Ishikawa (cell line): Measurements from ENCODE around the gene TMEM245.

Source experiments
- CEBPB ChIP-seq: IDR thresholded peaks from 2 replicates; pipeline ENCODE4 v1.6.1; 2012
- EP300 ChIP-seq: IDR thresholded peaks from 2 replicates; pipeline ENCODE4 v1.6.1; 2012; ENCODE audit warnings: borderline replicate concordance
- REST ChIP-seq: IDR thresholded peaks from 2 replicates; pipeline ENCODE4 v1.6.1; 2012; ENCODE audit warnings: low read depth, mild to moderate bottlenecking
- TCF12 ChIP-seq: IDR thresholded peaks from 2 replicates; pipeline ENCODE4 v1.6.1; 2012; ENCODE audit warnings: low read depth
- YY1 ChIP-seq: IDR thresholded peaks from 2 replicates; pipeline ENCODE4 v1.6.1; 2012; ENCODE audit warnings: low read depth
- ZBTB7A ChIP-seq: IDR thresholded peaks from 2 replicates; pipeline ENCODE4 v1.6.1; 2012; ENCODE audit warnings: low read depth

- TF ChIP-seq TCF12: no peak
- no peak for TF ChIP-seq YY1
- no peak for TF ChIP-seq CEBPB
- TF ChIP-seq EP300: no peak
- no peak for TF ChIP-seq ZBTB7A
- no peak for TF ChIP-seq REST
Measured at GRCh38 chr9:109072133-109072692, 47.5 kb downstream of the TMEM245 start.
